H4 (cell line): Measurements from ENCODE around the gene SLC35B2. TPM values are rescaled to one million over a fixed set of nuclear protein-coding genes. Genes with fewer than 3 reads are reported as not detected.

Experiments
- DNase-seq: peaks from one replicate; pipeline ENCODE4 v3.0.0-alpha.2; 2015; ENCODE audit warnings: low spot score
- total RNA-seq: library from RNA; depleted of rRNA; stranded (reverse); fragments of >200 nt; shearing (Covaris generic); gene quantifications from 2 replicates; pipeline ENCODE4 v1.2.3, GENCODE V29; 2014

The SLC35B2 gene
- total RNA-seq, 1 experiment from 2014 or later, result 177 TPM

GRCh38 chr6:44254191-44255104, 2.9 kb downstream of the SLC35B2 start:
- DNase-seq, result no peak

DNA sequence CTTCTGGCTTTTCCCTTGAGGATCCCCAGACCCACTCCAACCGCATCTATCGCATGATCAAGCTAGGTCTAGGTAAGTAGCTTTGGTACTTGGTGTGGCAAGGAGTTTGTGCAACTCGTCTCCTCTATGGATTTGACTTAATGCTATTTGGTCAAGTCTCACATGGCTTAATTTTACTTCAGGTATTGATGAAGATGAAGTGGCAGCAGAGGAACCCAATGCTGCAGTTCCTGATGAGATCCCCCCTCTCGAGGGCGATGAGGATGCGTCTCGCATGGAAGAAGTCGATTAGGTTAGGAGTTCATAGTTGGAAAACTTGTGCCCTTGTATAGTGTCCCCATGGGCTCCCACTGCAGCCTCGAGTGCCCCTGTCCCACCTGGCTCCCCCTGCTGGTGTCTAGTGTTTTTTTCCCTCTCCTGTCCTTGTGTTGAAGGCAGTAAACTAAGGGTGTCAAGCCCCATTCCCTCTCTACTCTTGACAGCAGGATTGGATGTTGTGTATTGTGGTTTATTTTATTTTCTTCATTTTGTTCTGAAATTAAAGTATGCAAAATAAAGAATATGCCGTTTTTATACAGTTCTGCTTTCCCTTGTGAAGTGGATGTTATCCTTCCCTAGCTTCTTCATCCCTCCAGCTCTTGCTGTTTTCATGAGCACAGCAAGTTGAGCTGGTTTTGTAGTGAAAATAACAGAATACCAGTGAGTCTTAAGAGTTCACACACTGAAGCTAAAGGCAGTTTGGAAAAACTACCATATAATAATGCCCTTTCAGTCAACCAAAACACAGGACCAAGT, 3.8 kb downstream of the SLC35B2 start:
- peak; percentile 60 for DNase-seq

GRCh38 chr6:44251576-44252524, 5.5 kb downstream of the SLC35B2 start:
- no peak for DNase-seq

GRCh38 chr6:44250718-44251123, 6.6 kb downstream of the SLC35B2 start:
- DNase-seq, result no peak

GRCh38 chr6:44250067-44250717, 7.1 kb downstream of the SLC35B2 start:
- no peak for DNase-seq

- no peak for DNase-seq
Measured at GRCh38 chr6:44249082-44249748, 8.1 kb downstream of the SLC35B2 start.

GRCh38 chr6:44248579-44248978, 8.7 kb downstream of the SLC35B2 start:
- no peak for DNase-seq

DNA sequence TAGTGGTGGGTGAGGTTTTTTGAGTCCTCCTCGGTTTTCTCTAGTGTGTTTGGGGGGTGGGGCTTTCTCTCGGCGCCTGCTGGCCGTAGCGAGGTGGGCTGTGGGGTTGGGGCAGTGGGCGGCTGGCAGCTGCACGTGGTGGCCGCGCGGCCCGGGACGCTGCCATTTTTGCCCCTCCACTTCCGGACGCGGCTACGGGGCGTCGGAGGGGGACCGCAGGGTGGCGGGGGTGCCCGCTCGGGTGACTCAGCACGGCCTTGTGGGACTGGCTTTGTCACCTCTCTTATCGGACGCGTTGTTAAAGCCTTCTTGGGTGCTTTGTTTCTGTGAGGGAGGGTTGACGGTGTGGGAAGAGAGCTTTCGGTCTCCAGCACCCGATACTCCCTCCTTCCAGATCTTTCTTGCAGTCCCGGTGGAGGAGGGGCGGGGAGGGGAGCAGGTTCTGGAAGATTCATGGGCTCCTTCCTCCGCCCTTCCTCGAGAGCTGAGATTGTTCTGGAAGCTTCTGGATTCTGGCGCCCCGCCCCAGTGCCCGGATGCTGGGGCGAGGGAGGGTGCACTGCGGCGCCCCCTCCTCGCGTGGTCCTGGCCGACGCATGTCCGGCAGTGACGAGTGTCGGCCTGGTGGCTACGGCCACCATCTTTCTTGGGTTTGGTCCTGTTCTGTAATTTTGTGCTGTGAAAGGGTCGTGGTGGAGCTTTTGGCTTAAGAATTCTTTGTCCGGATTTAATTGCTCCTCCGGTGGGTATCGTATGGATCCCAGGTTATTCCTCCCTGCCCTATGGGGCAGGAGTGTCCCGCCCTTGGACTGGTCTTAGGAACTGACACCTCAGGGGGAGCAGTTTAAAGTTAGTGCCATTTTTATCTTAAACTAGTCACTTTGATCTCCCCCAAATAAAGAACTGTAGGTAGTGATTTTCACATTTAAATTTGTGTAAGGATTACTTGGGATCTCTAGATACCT, 9.7 kb downstream of the SLC35B2 start:
- peak; percentile 68 for DNase-seq

- peak; percentile 99 for DNase-seq
Measured at GRCh38 chr6:44246663-44247337, 10.5 kb downstream of the SLC35B2 start, which contains the start of gene HSP90AB1. TSS of gene HSP90AB1 (plus strand) at chr6:44247101. CDS start at chr6:44248630, 1,529 bp downstream.

DNA sequence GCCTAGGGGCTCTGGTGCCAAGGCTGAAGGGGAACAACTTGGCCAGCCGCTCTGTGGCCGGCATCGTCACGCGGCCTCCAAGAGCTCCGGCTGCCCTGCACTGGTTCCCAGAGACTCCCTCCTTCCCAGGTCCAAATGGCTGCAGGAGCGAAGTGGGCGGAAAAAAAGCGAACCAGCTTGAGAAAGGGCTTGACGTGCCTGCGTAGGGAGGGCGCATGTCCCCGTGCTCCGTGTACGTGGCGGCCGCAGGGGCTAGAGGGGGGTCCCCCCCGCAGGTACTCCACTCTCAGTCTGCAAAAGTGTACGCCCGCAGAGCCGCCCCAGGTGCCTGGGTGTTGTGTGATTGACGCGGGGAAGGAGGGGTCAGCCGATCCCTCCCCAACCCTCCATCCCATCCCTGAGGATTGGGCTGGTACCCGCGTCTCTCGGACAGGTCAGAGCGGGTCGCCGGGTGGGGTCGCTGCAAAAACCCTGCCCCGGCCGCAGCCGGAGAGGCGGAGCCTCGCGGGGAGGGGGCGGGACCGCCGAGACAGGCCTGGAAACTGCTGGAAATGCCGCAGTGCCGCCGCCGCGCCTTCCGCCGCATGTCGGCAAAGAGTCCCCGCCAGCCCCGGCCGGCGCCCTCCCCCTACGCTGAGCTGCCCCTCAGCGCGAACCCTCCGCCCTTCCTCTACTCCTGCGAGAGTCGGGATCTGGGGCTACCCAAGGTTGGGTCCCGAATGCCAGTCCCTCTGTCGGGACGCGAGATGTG, 11.2 kb downstream of the SLC35B2 start:
- peak; percentile 80 for DNase-seq

DNA sequence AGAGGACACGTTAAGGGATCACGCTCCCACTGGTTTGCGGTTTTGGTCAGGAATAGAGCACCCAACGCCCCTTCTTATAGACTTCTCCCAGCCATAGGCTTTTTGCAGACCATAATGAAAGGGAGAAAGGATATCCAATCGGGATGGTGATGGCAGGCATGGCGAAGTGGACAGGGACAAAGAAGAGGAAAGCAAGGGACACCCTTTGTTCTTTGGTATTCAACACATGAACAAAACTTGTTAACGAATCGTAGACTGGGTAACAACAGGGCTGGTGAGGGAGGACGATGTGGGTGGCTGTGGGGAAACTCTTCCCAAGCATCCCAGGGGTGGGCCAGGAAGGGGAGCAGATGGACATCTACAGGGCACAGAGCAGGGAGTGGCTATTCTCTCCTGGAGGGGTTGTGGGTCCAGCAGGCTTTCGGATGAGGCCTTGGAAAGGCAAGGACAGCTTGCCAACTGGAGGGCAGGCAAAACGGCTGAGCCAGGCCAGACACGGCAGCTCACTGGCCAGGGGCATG, 11.9 kb downstream of the SLC35B2 start:
- DNase-seq, result no peak

DNA sequence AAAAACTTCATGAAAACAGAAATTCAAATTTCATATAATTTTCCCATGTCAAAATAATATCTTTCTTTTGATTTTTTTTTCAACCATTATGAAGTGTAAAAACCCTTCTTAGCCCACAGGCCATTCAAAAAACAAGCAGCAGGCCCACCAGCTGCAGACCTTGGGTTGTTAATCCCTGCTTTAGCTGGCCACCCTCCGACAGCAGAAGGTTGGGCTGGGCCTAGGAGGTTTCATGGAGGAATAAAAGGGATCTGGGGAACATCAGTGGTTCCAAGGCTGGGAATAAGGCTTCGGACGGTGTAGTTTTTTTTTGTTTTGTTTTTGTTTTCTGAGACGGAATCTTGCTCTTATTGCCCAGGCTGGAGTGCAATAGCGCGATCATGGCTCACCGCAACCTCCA, 14.0 kb downstream of the SLC35B2 start:
- DNase-seq, result no peak

- no peak for DNase-seq
Measured at GRCh38 chr6:44238687-44239350, 18.5 kb downstream of the SLC35B2 start.

DNA sequence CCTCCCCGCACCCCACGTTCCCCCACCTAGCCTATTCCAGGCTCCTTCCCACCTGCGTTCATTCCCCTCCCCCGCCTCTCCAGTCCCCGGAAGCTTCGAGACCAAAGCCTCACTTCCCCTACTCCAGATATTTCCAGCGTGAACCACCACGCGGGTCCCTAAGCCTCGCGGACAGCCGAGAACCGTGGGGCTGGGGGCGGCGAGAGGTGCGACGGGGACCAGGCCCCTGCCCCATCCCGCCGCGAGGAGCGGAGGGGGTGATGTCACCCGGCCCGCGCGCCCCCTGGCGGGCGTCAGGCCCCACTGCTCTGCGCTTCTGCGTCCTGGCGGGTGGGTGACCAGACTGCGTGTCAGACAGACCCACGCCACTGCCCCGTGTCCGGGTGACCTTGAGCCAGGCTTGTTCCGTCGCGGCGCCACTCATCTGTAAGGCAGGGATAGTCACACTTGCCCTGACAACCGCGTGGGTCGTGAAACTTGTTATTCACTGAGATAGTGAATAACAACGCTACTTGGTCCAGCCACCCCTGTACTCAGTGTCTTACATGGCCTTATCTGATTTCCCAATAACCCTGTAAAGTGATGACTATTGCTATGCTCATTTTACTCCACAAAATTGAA, 19.4 kb downstream of the SLC35B2 start:
- DNase-seq, result peak; percentile 62

- DNase-seq, result peak; percentile 100
Measured at GRCh38 chr6:44237021-44237812, 20.1 kb downstream of the SLC35B2 start.
